Renal cortical epithelial cell (primary cell): ENCODE data around the gene NRIP2. TPM values are rescaled to one million over a fixed set of nuclear protein-coding genes. Genes with fewer than 3 reads are reported as not detected.

Experiments used
- DNase-seq: peaks from one replicate; pipeline ENCODE4 v3.0.0-alpha.2; 2011; ENCODE audit warnings: low read depth
- total RNA-seq: library from RNA; depleted of rRNA; stranded (reverse); fragments of >200 nt; gene quantifications from 2 replicates; pipeline ENCODE4 v1.2.3, GENCODE V29; 2014

NRIP2 gene
- total RNA-seq, 1 donor from 2014 or later, result not detected

- no peak for DNase-seq
Observed at GRCh38 chr12:2806700-2807099, 28.1 kb downstream of the NRIP2 start.

- no peak for DNase-seq
Observed at GRCh38 chr12:2805143-2805520, 29.7 kb downstream of the NRIP2 start.

DNA sequence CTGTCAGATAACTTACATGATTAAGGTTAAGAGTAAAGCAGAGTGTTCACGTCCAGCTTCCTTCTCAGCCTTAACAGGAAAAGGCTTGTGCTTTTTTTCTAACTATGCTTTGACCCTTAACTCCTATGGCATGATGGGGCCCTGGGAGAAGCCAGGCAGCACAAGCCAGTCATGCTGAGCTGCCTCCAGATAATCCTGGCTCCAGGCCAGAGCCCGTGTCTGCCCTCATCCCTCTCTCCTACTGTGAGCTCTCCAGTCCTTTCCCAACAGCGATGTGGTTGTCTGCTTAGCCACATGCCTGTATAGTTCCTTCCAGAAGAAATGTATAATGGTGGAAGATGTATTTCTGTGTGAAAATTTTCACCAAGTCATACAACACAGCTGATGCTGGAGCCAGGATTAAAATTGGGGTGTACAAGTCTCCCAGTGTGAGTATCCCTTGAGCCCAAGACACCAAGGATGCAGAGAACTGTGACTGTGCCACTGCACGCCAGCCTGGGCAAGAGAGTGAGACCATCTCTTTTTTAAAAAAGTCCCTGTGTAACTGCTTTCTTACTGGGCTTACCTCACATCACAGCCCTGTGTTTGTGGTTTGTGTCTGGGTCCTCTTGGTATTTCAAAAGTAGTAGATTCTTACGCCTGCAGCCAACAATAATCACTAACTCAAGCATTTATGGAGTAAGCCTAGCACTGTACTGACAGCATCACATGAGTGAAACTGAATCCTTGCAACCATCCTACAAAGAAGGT, 30.3 kb downstream of the NRIP2 start:
- peak; percentile 84 for DNase-seq

GRCh38 chr12:2803635-2804392, 31.0 kb downstream of the NRIP2 start:
- DNase-seq, result no peak

DNA sequence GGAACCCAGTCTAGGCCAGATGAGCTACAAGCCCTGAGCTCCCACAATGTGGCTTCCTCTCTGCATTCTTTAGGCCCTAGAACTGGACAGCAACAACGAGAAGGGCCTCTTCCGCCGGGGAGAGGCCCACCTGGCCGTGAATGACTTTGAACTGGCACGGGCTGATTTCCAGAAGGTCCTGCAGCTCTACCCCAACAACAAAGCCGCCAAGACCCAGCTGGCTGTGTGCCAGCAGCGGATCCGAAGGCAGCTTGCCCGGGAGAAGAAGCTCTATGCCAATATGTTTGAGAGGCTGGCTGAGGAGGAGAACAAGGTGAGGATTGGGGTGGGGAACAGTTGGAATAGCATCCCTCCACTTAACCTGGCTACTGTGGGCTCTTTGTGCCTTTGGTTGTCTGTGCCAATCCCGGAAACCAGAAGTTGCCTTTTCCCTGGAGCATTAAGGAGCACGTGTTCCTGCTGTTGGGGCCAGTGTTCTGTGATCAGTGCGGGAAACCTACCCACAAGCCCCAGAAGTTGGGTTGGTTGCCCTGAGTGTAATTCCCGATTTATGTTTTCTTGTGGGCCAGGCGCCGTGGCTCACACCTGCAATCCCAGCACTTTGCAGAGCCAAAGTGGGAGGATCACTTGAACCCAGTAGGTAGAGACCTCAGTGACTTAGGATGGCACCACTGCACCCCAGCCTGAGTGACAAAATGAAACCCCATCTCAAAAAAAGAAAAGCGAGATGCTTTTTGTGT, 33.6 kb downstream of the NRIP2 start:
- DNase-seq, result no peak

- DNase-seq, result no peak
Observed at GRCh38 chr12:2800046-2800570, 34.7 kb downstream of the NRIP2 start.

- DNase-seq, result no peak
Observed at GRCh38 chr12:2797721-2798418, 37.0 kb downstream of the NRIP2 start.

DNA sequence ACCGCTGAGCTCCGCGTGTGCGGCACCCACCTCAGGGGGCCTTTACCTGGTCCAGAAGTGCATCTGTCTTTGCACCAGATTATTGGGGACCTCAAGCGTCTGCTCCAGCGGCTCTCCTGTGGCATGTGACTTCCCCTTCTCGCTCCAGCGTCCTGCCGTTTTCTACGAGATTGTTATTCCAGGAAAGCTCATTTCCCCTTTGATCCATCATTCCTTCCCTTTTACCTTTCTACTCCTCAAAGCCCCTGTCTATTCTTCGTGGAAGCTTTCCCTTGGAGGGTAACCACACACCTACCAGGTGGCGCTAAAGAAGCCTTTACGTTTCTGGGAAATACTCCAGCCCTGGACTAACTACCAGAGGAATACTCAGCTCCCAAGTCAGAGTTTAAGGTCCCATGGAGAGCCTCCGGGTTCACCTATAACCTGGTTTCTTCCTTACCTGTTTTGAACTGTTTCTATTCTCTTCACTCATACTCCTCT, 38.6 kb downstream of the NRIP2 start:
- DNase-seq, result peak; percentile 26

DNA sequence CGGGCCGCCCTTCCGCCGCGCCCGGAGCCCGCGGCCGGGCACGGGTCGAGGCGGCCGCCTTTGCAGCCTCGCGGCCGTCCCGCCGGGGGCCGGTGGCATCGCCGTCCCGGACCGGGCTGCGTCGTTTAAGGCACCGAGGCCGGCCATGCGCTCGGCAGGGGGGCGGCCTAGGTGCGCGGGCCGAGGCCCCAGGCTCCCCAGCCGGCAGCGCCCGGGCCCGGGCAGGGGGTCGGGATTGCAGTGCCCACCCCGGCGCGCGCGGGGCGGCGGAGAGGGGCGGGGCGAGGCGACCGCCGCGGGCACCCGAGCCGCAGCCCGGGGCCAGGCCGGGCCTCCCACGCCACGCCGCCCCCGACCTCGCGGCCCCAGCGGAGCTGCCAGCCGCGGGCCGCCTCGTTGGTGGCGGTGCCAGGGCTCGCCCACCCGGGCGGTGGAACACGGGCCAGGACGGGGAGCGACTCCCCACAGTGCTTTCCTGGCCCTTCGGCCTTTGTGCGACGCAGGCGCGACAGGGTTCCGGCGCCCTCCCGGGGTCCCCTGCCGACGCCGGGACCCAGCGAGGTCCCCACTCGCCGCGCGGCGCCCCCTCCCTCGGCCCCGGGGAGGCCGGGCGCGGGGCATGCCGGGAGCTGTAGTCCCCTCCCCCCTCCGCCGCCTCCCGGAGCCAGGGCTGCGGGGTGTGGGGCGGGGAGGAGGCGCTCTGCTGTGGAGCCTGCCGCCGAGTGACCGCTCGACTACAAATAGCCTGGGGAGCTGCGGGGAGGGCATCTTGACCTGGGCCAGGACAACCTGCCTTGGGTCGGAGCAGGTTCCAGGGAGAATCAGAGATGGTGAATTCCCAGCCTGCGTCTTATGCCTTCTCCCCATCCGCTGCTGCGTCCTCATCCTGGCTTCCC, 39.3 kb downstream of the NRIP2 start:
- DNase-seq, result no peak

- peak; percentile 58 for DNase-seq
Observed at GRCh38 chr12:2794736-2795289, 40.0 kb downstream of the NRIP2 start, which contains the start of gene FKBP4. TSS of gene FKBP4 (plus strand) at chr12:2794970. CDS start at chr12:2795140, 170 bp downstream.

- DNase-seq, result no peak
Observed at GRCh38 chr12:2794191-2794735, 40.6 kb downstream of the NRIP2 start.

DNA sequence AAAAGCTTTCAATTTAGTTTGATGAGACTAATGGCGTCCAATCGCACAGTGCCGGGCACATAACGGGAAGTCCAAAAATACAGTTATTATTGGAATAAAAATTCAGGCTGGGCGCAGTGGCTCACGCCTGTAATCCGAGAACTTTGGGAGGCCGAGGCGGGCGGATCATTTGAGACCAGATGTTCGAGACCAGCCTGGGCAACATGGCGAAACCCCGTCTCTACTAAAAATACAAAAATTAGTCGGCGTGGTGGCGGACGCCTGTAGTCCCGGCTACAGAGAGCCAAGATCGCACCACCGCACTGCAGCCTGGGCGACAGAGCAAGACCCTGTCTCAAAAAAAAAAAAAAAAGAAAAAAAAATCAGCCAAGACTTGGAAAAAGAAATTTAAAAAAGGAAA, 41.3 kb downstream of the NRIP2 start:
- no peak for DNase-seq

GRCh38 chr12:2792671-2793500, 41.9 kb downstream of the NRIP2 start:
- DNase-seq, result no peak

- no peak for DNase-seq
Observed at GRCh38 chr12:2791089-2791488, 43.7 kb downstream of the NRIP2 start.

DNA sequence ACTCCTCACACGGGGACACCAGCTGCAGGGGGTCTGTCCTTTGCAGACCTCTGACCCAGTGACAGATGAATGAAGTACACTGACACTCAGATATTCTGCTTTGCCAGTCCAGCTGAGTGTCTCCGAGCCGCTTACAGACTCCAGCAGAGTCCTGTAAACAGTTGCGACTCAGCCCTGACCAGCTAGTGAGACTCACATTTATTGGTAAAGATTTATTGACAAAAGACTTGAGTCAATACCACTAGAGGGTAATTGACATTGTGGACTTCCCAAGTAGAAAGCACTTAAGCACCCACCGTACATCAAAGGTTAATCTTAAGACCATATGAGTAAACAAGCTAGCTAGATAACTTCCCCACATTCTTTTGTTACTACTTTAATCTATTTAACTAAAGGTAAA, 49.8 kb downstream of the NRIP2 start:
- DNase-seq, result no peak

GRCh38 chr12:2783936-2784600, 50.8 kb downstream of the NRIP2 start:
- DNase-seq, result peak; percentile 19

DNA sequence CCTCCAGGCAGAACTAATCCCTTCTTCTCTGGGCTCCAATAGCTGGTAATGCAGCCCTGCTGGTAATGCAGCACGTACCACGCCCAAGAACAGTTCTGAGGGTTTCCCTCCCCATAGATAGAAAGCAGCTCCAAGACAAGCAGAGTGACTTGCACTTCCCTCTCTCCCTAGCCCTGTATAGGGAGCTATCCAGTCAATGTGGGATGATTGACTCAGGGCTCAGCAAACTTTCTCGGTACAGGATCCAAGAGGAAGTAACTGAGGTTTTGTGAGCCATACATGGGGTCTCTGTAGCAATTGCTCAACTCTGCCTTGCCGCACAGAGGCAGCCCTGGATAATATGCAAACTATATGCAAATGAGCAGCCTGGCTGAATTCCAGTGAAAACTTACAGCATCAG, 55.6 kb downstream of the NRIP2 start:
- no peak for DNase-seq

DNA sequence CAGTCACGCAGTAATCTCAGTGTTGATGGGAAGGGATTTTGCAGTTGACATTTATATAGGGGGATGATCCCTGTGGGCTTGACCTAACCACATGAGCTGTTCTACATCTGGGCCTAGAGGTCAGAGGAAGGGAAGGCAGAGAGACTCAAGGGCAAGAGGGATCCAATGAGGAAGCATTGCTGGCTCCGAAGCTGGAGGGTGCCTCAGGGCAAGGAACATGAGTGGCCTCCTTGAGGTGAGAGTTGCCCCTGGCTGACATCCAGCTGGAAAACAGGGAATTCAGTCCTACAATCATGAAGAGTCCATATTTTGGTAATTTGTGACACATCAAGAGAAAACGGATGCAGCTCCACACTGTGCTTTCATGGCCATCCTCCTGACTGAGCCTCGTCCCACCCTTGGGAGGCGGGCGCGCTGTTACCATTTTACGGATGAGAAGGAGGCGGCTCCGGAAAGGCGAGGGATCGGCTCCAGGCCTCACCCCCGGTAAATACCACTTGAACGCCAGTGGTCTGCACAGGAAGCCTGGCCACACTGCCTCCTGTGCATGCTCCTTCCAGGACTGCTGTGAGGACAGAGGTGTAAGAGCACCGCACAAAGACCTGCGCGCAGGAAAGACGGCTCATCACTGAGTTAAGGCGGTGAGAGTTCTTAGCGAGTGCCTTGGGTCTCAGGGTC, 58.6 kb downstream of the NRIP2 start:
- DNase-seq, result no peak
